ENCODE data around the gene DHRSX. TPM values are rescaled to one million over a fixed set of nuclear protein-coding genes. Genes with fewer than 3 reads are reported as not detected.
A peak's percentile ranks its signal among the peaks of the same experiment; 100 is the strongest.

The DHRSX gene
- total and polyA plus RNA-seq, 2 of the 8 experiments (the other 6 are each of a cell fraction or from before 2014, with no cell fraction given), result 35.1 to 43.4 TPM

GRCh38 chrX:2464677-2465166, 36.1 kb downstream of the DHRSX start:
- ChIA-PET CTCF (ENCODE audit: partially characterized antibody) (no interaction called here), POLR2A (ENCODE audit: partially characterized antibody) (no interaction called here)
- H3K9ac ChIP-seq (replicated peaks in 1 of 4; ENCODE audit: extremely low read depth in 1 of 4, low read depth in 3 of 4, low read length in 3 of 4), result no peak overlapping the region; a peak in 1 of 7 replicates
- H3K27me3 ChIP-seq (replicated peaks in 1 of 4; ENCODE audit: control insufficient read depth in 3 of 4, extremely low read depth in 1 of 4, insufficient read depth in 3 of 4, low read length in 3 of 4), result no peaks in the 10 kb centered on the region; a peak in 1 of 7 replicates
- H3K4me1 ChIP-seq (replicated peaks in 1 of 4; ENCODE audit: control insufficient read depth in 3 of 4, insufficient read depth in 4 of 4, low read length in 3 of 4), result peaks cover 0 to 10% (median 2%) of the 10 kb centered on the region in 4 experiments; a peak in 4 of 7 replicates
- H2BK5ac ChIP-seq (ENCODE audit: low read depth, low read length), result no peak overlapping the region
- no peak overlapping the region for H2BK120ac ChIP-seq (replicated peaks; ENCODE audit: low read depth, low read length)
- WGBS, 2 experiments (ENCODE audit: extremely low coverage in 1 of 2, insufficient coverage in 1 of 2, insufficient read length in 1 of 2, insufficient replicate concordance in 2 of 2, low coverage in 1 of 2, low lambda C conversion rate in 2 of 2, missing lambda C conversion rate in 1 of 2), result 91% methylated on average over 15 of the region's 15 CpGs; no CpG with 5 or more reads in 1 of the 2 experiments
- H4K5ac ChIP-seq (ENCODE audit: insufficient read length, low read depth, low read length), result no peak overlapping the region
- TF ChIP-seq SP1 (IDR thresholded peaks at IDR 0.05; ENCODE audit: low read depth, low read length) (peak; percentile 14; the same call in 1 of the 2 replicates), CREB1 (IDR thresholded peaks at IDR 0.05) (no peak), MAX (IDR thresholded peaks at IDR 0.05) (peak; percentile 39; the same call in 1 of the 2 replicates), POLR2A (IDR thresholded peaks at IDR 0.05; ENCODE audit: control extremely low read depth in 1 of 2, low read depth in 2 of 2, low read length in 2 of 2) (no peak)
- peaks cover 47 to 55% of the 10 kb centered on the region in 2 experiments for H3K9me3 ChIP-seq (ENCODE audit: insufficient read depth in 2 of 2, low read depth in 1 of 2, low read length in 1 of 2)
- peaks cover 0 to 33% (median 12%) of the 10 kb centered on the region in 4 experiments; a peak in 4 of 8 replicates for H3K36me3 ChIP-seq (ENCODE audit: control insufficient read depth in 2 of 4, insufficient read depth in 4 of 4, low read length in 3 of 4)
- no peak overlapping the region for H3K14ac ChIP-seq (ENCODE audit: insufficient read length)
- H2BK12ac ChIP-seq (ENCODE audit: low read depth, low read length), result no peak overlapping the region
- no peak overlapping the region for H3K23ac ChIP-seq (ENCODE audit: insufficient read length)
- no peak overlapping the region; a peak in 1 of 4 replicates for H3K4me2 ChIP-seq (ENCODE audit: insufficient read depth in 1 of 2, low read depth in 2 of 2, low read length in 2 of 2)
- no peak overlapping the region for H3K27ac ChIP-seq (ENCODE audit: low read depth, low read length)
- H2BK15ac ChIP-seq (ENCODE audit: low read length), result no peak overlapping the region
- DNase-seq (ENCODE audit: low read depth in 1 of 2, low spot score in 2 of 2) (no peak), FAIRE-seq (no peak)
- H2BK20ac ChIP-seq (ENCODE audit: low read length), result no peak overlapping the region
- H3K4ac ChIP-seq (replicated peaks; ENCODE audit: insufficient read length, low read depth, low read length), result no peak overlapping the region
- peaks cover 5 to 83% of the 10 kb centered on the region in 2 experiments for H3K79me2 ChIP-seq (ENCODE audit: control insufficient read depth in 1 of 2, insufficient read depth in 2 of 2, low read length in 2 of 2)
- no peak overlapping the region for H2AFZ ChIP-seq (ENCODE audit: low read length)
- no peak overlapping the region for H3K56ac ChIP-seq (replicated peaks; ENCODE audit: insufficient read length, low read depth, low read length)
- no peak overlapping the region for H3K4me3 ChIP-seq (ENCODE audit: extremely low read depth in 1 of 4, insufficient read depth in 2 of 4, low read depth in 3 of 4, low read length in 4 of 4)
- H3K79me1 ChIP-seq (ENCODE audit: low read depth, low read length), result peaks cover 13% of the 10 kb centered on the region
- H3K18ac ChIP-seq (ENCODE audit: extremely low read depth, low read length), result no peak overlapping the region
- no peaks in the 10 kb centered on the region for H3K23me2 ChIP-seq (ENCODE audit: low read depth, low read length)
- H4K20me1 ChIP-seq (replicated peaks in 1 of 2; ENCODE audit: control insufficient read depth in 1 of 2, insufficient read depth in 2 of 2, low read length in 2 of 2), result peaks cover 0 to 1% of the 10 kb centered on the region in 2 experiments
- H2AK5ac ChIP-seq (ENCODE audit: low read depth, low read length), result no peak overlapping the region
- H4K8ac ChIP-seq (ENCODE audit: extremely low read depth, insufficient read depth, low read length), result no peak overlapping the region
- no peak overlapping the region for H4K91ac ChIP-seq (replicated peaks; ENCODE audit: insufficient read length, low read length)
